ENCODE data around the gene MLPH. TPM values are rescaled to one million over a fixed set of nuclear protein-coding genes. Genes with fewer than 3 reads are reported as not detected.

Gene MLPH
- total RNA-seq, 4 donors from 2014 or later, result 1.8 to 13.8 (median 10.8) TPM

- Histone ChIP-seq H3K4me1 (peaks cover 0 to 2% (median 0%) of the 10 kb centered on the region in 3 donors), H3K4me3 (no peak overlapping the region), H3K9me3 (no peaks in the 10 kb centered on the region), H3K27ac (no peak overlapping the region), H3K36me3 (no peaks in the 10 kb centered on the region), H3K27me3 (peaks cover 6% of the 10 kb centered on the region)
- ATAC-seq, result no peak
- TF ChIP-seq EP300 (IDR thresholded peaks at IDR 0.05) (no peak), POLR2A (IDR thresholded peaks at IDR 0.05) (no peak), CTCF (IDR thresholded peaks at IDR 0.05) (no peak), POLR2AphosphoS5 (IDR thresholded peaks at IDR 0.05) (no peak)
- 59 to 89% methylated on average over 6 to 7 of the region's 15 CpGs for WGBS, 2 donors (ENCODE audit: low coverage in 1 of 2)
Measured at GRCh38 chr2:237505188-237505939, 18.3 kb downstream of the MLPH start.

- H3K4me1 ChIP-seq, result peaks cover 0 to 15% (median 0%) of the 10 kb centered on the region in 3 donors
- no peak overlapping the region for H3K27ac ChIP-seq
- no peaks in the 10 kb centered on the region for H3K36me3 ChIP-seq
- no peak overlapping the region for H3K4me3 ChIP-seq
- ATAC-seq, result no peak
- peaks cover 6% of the 10 kb centered on the region for H3K27me3 ChIP-seq
- 75 to 83% methylated on average over 7 of the region's 7 CpGs for WGBS, 2 donors (ENCODE audit: low coverage in 1 of 2)
- TF ChIP-seq POLR2AphosphoS5 (IDR thresholded peaks at IDR 0.05), result no peak
- TF ChIP-seq CTCF (IDR thresholded peaks at IDR 0.05), result no peak
- TF ChIP-seq POLR2A (IDR thresholded peaks at IDR 0.05), result no peak
- no peak for TF ChIP-seq EP300 (IDR thresholded peaks at IDR 0.05)
- H3K9me3 ChIP-seq, result no peaks in the 10 kb centered on the region
Measured at GRCh38 chr2:237507512-237507911, 20.5 kb downstream of the MLPH start.

- 76 to 88% methylated on average over 4 of the region's 4 CpGs for WGBS, 2 donors (ENCODE audit: low coverage in 1 of 2)
- Histone ChIP-seq H3K9me3 (no peaks in the 10 kb centered on the region), H3K4me3 (no peak overlapping the region), H3K27ac (no peak overlapping the region), H3K27me3 (peaks cover 6% of the 10 kb centered on the region), H3K36me3 (no peaks in the 10 kb centered on the region), H3K4me1 (peaks cover 0 to 24% (median 5%) of the 10 kb centered on the region in 3 donors)
- ATAC-seq, result no peak
- TF ChIP-seq EP300 (IDR thresholded peaks at IDR 0.05) (no peak), CTCF (IDR thresholded peaks at IDR 0.05) (no peak), POLR2A (IDR thresholded peaks at IDR 0.05) (no peak)
Measured at GRCh38 chr2:237508361-237508760, 21.3 kb downstream of the MLPH start.

- no CpG with 5 or more reads among the region's 2 CpGs for WGBS, 2 donors (ENCODE audit: low coverage in 1 of 2)
- H3K4me3 ChIP-seq, result no peak overlapping the region
- H3K36me3 ChIP-seq, result no peaks in the 10 kb centered on the region
- no peak overlapping the region for H3K27ac ChIP-seq
- peaks cover 6% of the 10 kb centered on the region for H3K27me3 ChIP-seq
- H3K4me1 ChIP-seq, result peaks cover 0 to 32% (median 5%) of the 10 kb centered on the region in 3 donors
- H3K9me3 ChIP-seq, result no peaks in the 10 kb centered on the region
- no peak for ATAC-seq
- TF ChIP-seq POLR2AphosphoS5 (IDR thresholded peaks at IDR 0.05), result no peak
- no peak for TF ChIP-seq EP300 (IDR thresholded peaks at IDR 0.05)
- TF ChIP-seq CTCF (IDR thresholded peaks at IDR 0.05), result no peak
- no peak for TF ChIP-seq POLR2A (IDR thresholded peaks at IDR 0.05)
Measured at GRCh38 chr2:237509151-237509550, 22.1 kb downstream of the MLPH start.

- no peaks in the 10 kb centered on the region for H3K9me3 ChIP-seq
- H3K27ac ChIP-seq, result no peak overlapping the region
- no peak for ATAC-seq
- 65 to 67% methylated on average over 6 to 7 of the region's 7 CpGs for WGBS, 2 donors (ENCODE audit: low coverage in 1 of 2)
- TF ChIP-seq EP300 (IDR thresholded peaks at IDR 0.05), result no peak
- TF ChIP-seq POLR2A (IDR thresholded peaks at IDR 0.05), result no peak
- no peak for TF ChIP-seq POLR2AphosphoS5 (IDR thresholded peaks at IDR 0.05)
- no peak for TF ChIP-seq CTCF (IDR thresholded peaks at IDR 0.05)
- peaks cover 0 to 39% (median 5%) of the 10 kb centered on the region in 3 donors for H3K4me1 ChIP-seq
- H3K27me3 ChIP-seq, result peaks cover 6% of the 10 kb centered on the region
- no peaks in the 10 kb centered on the region for H3K36me3 ChIP-seq
- H3K4me3 ChIP-seq, result no peak overlapping the region
Measured at GRCh38 chr2:237509905-237510304, 22.9 kb downstream of the MLPH start.
